Caco-2 (cell line): Measurements from ENCODE around the gene FRMD3. TPM values are rescaled to one million over a fixed set of nuclear protein-coding genes. Genes with fewer than 3 reads are reported as not detected.

Source experiments
- BruUV-seq: library from RNA; stranded (reverse); fragments of 400-500 nt; replicated peaks from 2 replicates; lab custom pipeline; 2021; lab: Mats Ljungman, UMichigan
- CTCF ChIA-PET: fragments of 300-600 bp; sonication (Branson Sonifier 250); formaldehyde crosslinking; loops from one replicate; lab custom pipeline; 2022; ENCODE audit warnings: antibody characterized with exemption; lab: Charles Lee
- POLR2A ChIA-PET: fragments of 300-600 bp; sonication (Branson Sonifier 250); formaldehyde crosslinking; loops from one replicate; lab custom pipeline; 2022; ENCODE audit warnings: antibody characterized with exemption; lab: Charles Lee
- DNase-seq, 2 experiments: peaks; one replicate each; pipeline versions ENCODE4 v3.0.0 to v3.0.0-alpha.2; 2020 to 2022
- H3K27me3 ChIP-seq: replicated peaks from 2 replicates; pipeline ENCODE4 v1.6.0; 2011; ENCODE audit warnings: low read length; ENCODE audit not compliant: control insufficient read depth, insufficient read depth
- H3K36me3 ChIP-seq: 2 replicates; pipeline ENCODE4 v1.5.1; 2011; ENCODE audit warnings: low read length; ENCODE audit not compliant: control insufficient read depth, insufficient read depth
- H3K4me1 ChIP-seq: fragments of 250-450 bp; sonication (Bioruptor Pico); 2 replicates; pipeline ENCODE4 v1.5.1; 2020; ENCODE audit warnings: mild to moderate bottlenecking
- H3K4me3 ChIP-seq: 2 replicates; pipeline ENCODE4 v1.5.1; 2011; ENCODE audit warnings: low read depth, mild to moderate bottlenecking, control low read depth, low read length
- H3K9me3 ChIP-seq: fragments of 250-450 bp; sonication (Bioruptor Pico); 2 replicates; pipeline ENCODE4 v1.5.1; 2020; ENCODE audit warnings: mild to moderate bottlenecking, moderate library complexity
- H3K27ac Mint-ChIP-seq: one replicate; pipeline ENCODE4 v1.8.0; 2022; ENCODE audit warnings: mixed read lengths; ENCODE audit not compliant: unreplicated experiment
- H3K27me3 Mint-ChIP-seq: one replicate; pipeline ENCODE4 v1.8.0; 2022; ENCODE audit warnings: mixed read lengths; ENCODE audit not compliant: insufficient read depth, unreplicated experiment
- H3K36me3 Mint-ChIP-seq: one replicate; pipeline ENCODE4 v1.8.0; 2022; ENCODE audit warnings: mild to moderate bottlenecking, mixed read lengths; ENCODE audit not compliant: insufficient read depth, unreplicated experiment
- H3K4me1 Mint-ChIP-seq: one replicate; pipeline ENCODE4 v1.8.0; 2022; ENCODE audit warnings: low read depth, mixed read lengths; ENCODE audit not compliant: unreplicated experiment
- H3K4me3 Mint-ChIP-seq: one replicate; pipeline ENCODE4 v1.8.0; 2022; ENCODE audit warnings: mild to moderate bottlenecking, moderate library complexity, mixed read lengths; ENCODE audit not compliant: unreplicated experiment
- H3K9me3 Mint-ChIP-seq: one replicate; pipeline ENCODE4 v1.8.0; 2022; ENCODE audit warnings: mixed read lengths; ENCODE audit not compliant: unreplicated experiment
- intact Hi-C: fragments of 100-400 bp; cut with micrococcal nuclease; formaldehyde crosslinking; loops from one replicate; pipeline ENCODE4 v1.10.0; 2022; ENCODE audit not compliant: unreplicated experiment
- total RNA-seq: library from RNA; stranded (reverse); gene quantifications from 2 replicates; pipeline ENCODE4 v1.2.3, GENCODE V29; 2022
- TF ChIP-seq, protein P1 (sequence below), 2 experiments: fragments of 200-600 bp in 1 of 2; IDR thresholded peaks; 1 replicate in 1 of 2; 2 replicates in 1 of 2; pipeline versions ENCODE4 v1.5.1 to v1.8.0; 2011 to 2022; ENCODE audit warnings: antibody characterized with exemption in 1 of 2, control low read depth in 1 of 2, inconsistent platforms in 1 of 2, low read depth in 1 of 2, low read length in 1 of 2, mild to moderate bottlenecking in 1 of 2, moderate library complexity in 1 of 2; ENCODE audit not compliant: insufficient read depth in 1 of 2, severe bottlenecking in 1 of 2, unreplicated experiment in 1 of 2

Gene FRMD3
- total RNA-seq, 1 experiment from 2014 or later: not detected

DNA sequence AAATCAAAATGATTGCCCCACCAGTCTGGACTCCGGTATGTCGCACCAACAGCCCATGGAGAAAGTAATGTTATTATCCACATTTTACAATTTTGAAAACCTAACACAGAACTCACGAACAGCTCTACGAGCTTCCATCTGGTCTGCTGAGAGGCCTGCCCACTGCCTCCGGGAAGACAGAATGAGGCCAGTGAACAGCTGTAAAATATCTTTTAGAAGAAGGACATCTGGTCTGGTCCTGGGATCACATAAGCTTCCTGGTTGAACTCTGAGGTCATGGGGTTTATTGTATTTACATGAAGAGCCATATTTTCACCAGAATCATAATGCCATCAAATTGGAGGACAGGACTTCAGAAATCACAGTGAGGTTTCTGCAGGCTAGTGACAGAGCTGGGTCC is 89.0 kb downstream of the FRMD3 start:
- intact Hi-C loops: no loop called here
- H3K27me3 ChIP-seq: no peaks in the 10 kb centered on the region
- H3K4me3 ChIP-seq: no peak overlapping the region
- Mint-ChIP-seq H3K9me3 (no peaks in the 10 kb centered on the region), H3K36me3 (no peaks in the 10 kb centered on the region), H3K27me3 (no peaks in the 10 kb centered on the region), H3K4me1 (no peaks in the 10 kb centered on the region), H3K4me3 (no peak overlapping the region), H3K27ac (no peak overlapping the region)
- no peaks in the 10 kb centered on the region for H3K9me3 ChIP-seq
- BruUV-seq: no TSS peak
- DNase-seq: no peak
- H3K4me1 ChIP-seq: no peaks in the 10 kb centered on the region
- no peaks in the 10 kb centered on the region for H3K36me3 ChIP-seq
- CTCF ChIA-PET: no interaction called here
- TF ChIP-seq, protein P1, sequence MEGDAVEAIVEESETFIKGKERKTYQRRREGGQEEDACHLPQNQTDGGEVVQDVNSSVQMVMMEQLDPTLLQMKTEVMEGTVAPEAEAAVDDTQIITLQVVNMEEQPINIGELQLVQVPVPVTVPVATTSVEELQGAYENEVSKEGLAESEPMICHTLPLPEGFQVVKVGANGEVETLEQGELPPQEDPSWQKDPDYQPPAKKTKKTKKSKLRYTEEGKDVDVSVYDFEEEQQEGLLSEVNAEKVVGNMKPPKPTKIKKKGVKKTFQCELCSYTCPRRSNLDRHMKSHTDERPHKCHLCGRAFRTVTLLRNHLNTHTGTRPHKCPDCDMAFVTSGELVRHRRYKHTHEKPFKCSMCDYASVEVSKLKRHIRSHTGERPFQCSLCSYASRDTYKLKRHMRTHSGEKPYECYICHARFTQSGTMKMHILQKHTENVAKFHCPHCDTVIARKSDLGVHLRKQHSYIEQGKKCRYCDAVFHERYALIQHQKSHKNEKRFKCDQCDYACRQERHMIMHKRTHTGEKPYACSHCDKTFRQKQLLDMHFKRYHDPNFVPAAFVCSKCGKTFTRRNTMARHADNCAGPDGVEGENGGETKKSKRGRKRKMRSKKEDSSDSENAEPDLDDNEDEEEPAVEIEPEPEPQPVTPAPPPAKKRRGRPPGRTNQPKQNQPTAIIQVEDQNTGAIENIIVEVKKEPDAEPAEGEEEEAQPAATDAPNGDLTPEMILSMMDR (IDR thresholded peaks at IDR 0.05; ENCODE audit: insufficient read depth in 1 of 2, low read depth in 1 of 2, low read length in 1 of 2, severe bottlenecking in 1 of 2, unreplicated experiment in 1 of 2): no peak
- POLR2A ChIA-PET: no interaction called here

DNA sequence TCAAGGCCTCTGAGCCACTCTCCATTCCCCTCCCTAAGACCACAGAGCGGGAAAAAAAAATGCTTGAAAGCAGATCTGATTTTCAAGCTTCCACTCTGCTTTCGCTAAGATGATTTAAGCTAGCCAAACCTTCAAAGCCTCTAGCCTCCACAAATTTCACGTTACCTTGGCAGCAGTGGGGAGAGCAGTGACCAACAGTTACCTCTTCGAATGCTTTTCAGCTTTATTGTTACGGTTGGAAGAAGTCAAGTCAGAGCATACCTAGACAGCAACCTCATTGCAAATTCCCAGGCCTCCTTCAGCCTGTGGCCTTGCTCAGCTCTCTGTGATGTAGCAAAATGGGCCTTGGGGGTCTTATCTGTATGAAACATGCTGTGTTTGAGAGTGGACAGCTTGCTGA is 89.6 kb downstream of the FRMD3 start:
- H3K27me3 Mint-ChIP-seq: no peaks in the 10 kb centered on the region
- CTCF ChIA-PET: no interaction called here
- no peak for DNase-seq
- Histone ChIP-seq H3K4me3 (no peak overlapping the region), H3K4me1 (no peaks in the 10 kb centered on the region), H3K9me3 (no peaks in the 10 kb centered on the region), H3K36me3 (no peaks in the 10 kb centered on the region), H3K27me3 (no peaks in the 10 kb centered on the region)
- no TSS peak for BruUV-seq
- no peaks in the 10 kb centered on the region for H3K9me3 Mint-ChIP-seq
- POLR2A ChIA-PET: no interaction called here
- H3K27ac Mint-ChIP-seq: no peak overlapping the region
- H3K4me1 Mint-ChIP-seq: no peaks in the 10 kb centered on the region
- no peaks in the 10 kb centered on the region for H3K36me3 Mint-ChIP-seq
- TF ChIP-seq, protein P1 (IDR thresholded peaks at IDR 0.05; ENCODE audit: insufficient read depth in 1 of 2, low read depth in 1 of 2, low read length in 1 of 2, severe bottlenecking in 1 of 2, unreplicated experiment in 1 of 2): no peak
- no peak overlapping the region for H3K4me3 Mint-ChIP-seq
- intact Hi-C loops: no loop called here

DNA sequence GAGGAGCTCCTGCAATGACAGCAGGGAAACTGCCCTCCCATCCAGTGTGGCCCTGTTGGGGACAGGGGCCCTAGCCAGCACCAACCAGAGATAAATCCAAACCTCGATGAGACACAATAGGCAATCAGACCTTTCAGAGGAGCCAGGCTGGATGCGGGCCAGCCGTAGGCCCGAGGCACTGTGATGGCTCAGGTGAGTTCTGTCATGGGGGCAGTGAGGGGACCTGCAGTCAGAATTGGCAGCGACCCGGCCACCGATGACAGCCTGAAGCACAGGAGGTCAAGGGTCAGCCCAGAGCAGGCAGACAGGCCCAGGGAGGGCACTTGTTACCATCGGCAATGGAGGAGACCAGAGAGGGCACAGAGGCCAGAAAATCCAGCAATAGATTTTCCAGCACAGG is 90.8 kb downstream of the FRMD3 start:
- TF ChIP-seq, protein P1 (IDR thresholded peaks at IDR 0.05; ENCODE audit: insufficient read depth in 1 of 2, low read depth in 1 of 2, low read length in 1 of 2, severe bottlenecking in 1 of 2, unreplicated experiment in 1 of 2): no peak
- CTCF ChIA-PET: no interaction called here

More for the DNA sequence above, 90.8 kb downstream of the FRMD3 start:
- Mint-ChIP-seq H3K4me1 (no peaks in the 10 kb centered on the region), H3K36me3 (no peaks in the 10 kb centered on the region), H3K27me3 (no peaks in the 10 kb centered on the region), H3K9me3 (no peaks in the 10 kb centered on the region), H3K4me3 (no peak overlapping the region), H3K27ac (no peak overlapping the region)
- H3K36me3 ChIP-seq: no peaks in the 10 kb centered on the region
- intact Hi-C loops: no loop called here
- BruUV-seq: no TSS peak
- H3K4me1 ChIP-seq: no peaks in the 10 kb centered on the region
- no peak overlapping the region for H3K4me3 ChIP-seq
- H3K27me3 ChIP-seq: no peaks in the 10 kb centered on the region
- POLR2A ChIA-PET: no interaction called here
- no peaks in the 10 kb centered on the region for H3K9me3 ChIP-seq
- no peak for DNase-seq
